Measurements from ENCODE around the gene PDILT.

- TF ChIP-seq EZH2 (IDR thresholded peaks at IDR 0.05) (no peak), POLR2AphosphoS5 (IDR thresholded peaks at IDR 0.05; ENCODE audit: borderline replicate concordance, low read depth, low read length) (no peak), FOXP2 (optimal IDR thresholded peaks at IDR 0.05; ENCODE audit: control extremely low read depth, extremely low read length, insufficient read depth) (no peak)
Measured at GRCh38 chr16:20404637-20405036, at the start of gene PDILT.

Data from SK-N-MC (cell line).